A549 (cell line): Measurements from ENCODE around the gene NENF.

ENCODE experiments used
- EP300 ChIP-seq, 2 experiments: fragments of >200 bp; sonication (Bioruptor Twin); formaldehyde crosslinking; IDR thresholded peaks; 2 replicates in 1 of 2; 3 replicates in 1 of 2; pipeline ENCODE4 v1.6.1; 2016 to 2017
- JUN ChIP-seq, 2 experiments: fragments of >200 bp; sonication (Bioruptor Twin); formaldehyde crosslinking; IDR thresholded peaks; 2 replicates in 1 of 2; 3 replicates in 1 of 2; pipeline ENCODE4 v1.6.1; 2016 to 2017
- POLR2A ChIP-seq: IDR thresholded peaks from 2 replicates; pipeline ENCODE4 v1.6.1; 2012; ENCODE audit warnings: mild to moderate bottlenecking, low read length
- TFCP2L1 ChIP-seq: fragments of 250-450 bp; sonication (Bioruptor Pico); IDR thresholded peaks from 2 replicates; pipeline ENCODE4 v1.5.0; 2021; ENCODE audit warnings: mild to moderate bottlenecking
- ZFP36 ChIP-seq: fragments of 450-650 bp; IDR thresholded peaks from 2 replicates; pipeline ENCODE4 v1.6.1; 2014; ENCODE audit warnings: borderline replicate concordance; ENCODE audit not compliant: partially characterized antibody
- TF ChIP-seq, protein P1 (sequence below): fragments of >200 bp; sonication (Bioruptor Twin); formaldehyde crosslinking; IDR thresholded peaks from 3 replicates; pipeline ENCODE4 v1.5.1; 2016
- TF ChIP-seq, protein P2 (sequence below): IDR thresholded peaks from 2 replicates; pipeline ENCODE4 v1.6.1; 2012; ENCODE audit warnings: low read depth, borderline replicate concordance

DNA sequence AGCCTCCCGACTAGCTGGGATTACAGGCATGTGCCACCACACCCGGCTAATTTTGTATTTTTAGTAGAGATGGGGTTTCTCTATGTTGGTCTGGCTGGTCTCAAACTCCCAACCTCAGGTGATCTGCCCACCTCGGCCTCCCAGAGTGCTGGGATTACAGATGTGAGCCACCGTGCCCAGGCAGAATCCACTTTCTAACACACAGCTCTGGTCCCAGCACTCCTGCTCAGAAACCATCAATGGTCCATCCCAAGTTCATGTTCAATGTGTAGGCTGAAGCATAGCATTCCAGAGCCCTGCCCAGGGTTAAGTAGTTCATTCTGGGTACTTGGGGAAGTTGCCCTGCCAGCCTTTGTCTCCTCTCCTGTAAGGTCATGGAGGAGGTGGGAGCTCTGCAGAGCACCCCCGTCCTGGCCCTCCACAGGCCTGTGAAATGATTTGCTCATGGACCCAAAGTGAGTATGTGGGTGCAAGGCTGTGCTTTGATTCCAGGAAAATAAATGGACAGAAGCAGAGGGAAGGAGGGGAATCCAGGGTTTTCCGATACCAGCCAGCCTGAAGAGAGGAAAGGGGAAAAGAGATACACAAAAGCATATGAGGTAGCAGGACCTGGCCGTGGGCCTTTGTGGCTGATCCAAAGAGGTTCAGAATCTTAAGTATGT, 55.2 kb downstream of the NENF start:
- TF ChIP-seq, protein P1, sequence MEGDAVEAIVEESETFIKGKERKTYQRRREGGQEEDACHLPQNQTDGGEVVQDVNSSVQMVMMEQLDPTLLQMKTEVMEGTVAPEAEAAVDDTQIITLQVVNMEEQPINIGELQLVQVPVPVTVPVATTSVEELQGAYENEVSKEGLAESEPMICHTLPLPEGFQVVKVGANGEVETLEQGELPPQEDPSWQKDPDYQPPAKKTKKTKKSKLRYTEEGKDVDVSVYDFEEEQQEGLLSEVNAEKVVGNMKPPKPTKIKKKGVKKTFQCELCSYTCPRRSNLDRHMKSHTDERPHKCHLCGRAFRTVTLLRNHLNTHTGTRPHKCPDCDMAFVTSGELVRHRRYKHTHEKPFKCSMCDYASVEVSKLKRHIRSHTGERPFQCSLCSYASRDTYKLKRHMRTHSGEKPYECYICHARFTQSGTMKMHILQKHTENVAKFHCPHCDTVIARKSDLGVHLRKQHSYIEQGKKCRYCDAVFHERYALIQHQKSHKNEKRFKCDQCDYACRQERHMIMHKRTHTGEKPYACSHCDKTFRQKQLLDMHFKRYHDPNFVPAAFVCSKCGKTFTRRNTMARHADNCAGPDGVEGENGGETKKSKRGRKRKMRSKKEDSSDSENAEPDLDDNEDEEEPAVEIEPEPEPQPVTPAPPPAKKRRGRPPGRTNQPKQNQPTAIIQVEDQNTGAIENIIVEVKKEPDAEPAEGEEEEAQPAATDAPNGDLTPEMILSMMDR = no peak
- no peak for TF ChIP-seq JUN (IDR thresholded peaks at IDR 0.05)
- no peak for TF ChIP-seq TFCP2L1
- no peak for TF ChIP-seq POLR2A
- no peak for TF ChIP-seq ZFP36
- TF ChIP-seq EP300 (IDR thresholded peaks at IDR 0.05) = no peak
- TF ChIP-seq, protein P2, sequence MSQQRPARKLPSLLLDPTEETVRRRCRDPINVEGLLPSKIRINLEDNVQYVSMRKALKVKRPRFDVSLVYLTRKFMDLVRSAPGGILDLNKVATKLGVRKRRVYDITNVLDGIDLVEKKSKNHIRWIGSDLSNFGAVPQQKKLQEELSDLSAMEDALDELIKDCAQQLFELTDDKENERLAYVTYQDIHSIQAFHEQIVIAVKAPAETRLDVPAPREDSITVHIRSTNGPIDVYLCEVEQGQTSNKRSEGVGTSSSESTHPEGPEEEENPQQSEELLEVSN = no peak
